ENCODE measurements around the gene WTAP. TPM values are rescaled to one million over a fixed set of nuclear protein-coding genes. Genes with fewer than 3 reads are reported as not detected.
"Not testable (repeated sequence)": the region's sequence is repeated elsewhere in the genome, so short reads cannot be mapped to it uniquely, and the experiment has no call there.

WTAP gene
- total and polyA plus RNA-seq, 2 experiments from 2014 or later: 108 to 121 TPM

DNA sequence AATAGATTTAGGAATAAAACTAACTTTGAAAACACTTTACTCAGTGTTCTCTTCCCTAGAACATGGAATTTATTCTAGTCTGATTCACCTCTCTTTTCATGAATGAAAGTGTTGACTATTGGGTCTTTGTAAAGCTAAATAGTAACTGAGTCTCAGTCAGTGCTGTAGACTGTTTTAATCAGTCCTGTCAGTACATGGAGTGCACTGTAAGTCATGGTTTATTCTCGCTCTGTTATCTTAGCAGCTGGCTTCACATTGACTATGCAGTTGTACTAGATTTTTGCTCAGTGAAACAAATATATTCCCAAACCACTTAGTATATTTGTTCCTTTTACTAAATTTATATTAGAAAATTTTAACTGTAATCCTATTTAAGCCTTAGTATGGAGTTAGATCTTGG is 19.5 kb downstream of the WTAP start (continued):
- TF ChIP-seq REST (IDR thresholded peaks at IDR 0.05; ENCODE audit: unreplicated experiment) (no peak), ZNF331 (CRISPR knock-in tag; IDR thresholded peaks at IDR 0.05; ENCODE audit: low read depth) (no peak)

GRCh38 chr6:159748127-159748526 is 20.8 kb downstream of the WTAP start:
- not testable (repeated sequence) for H3K27me3 Mint-ChIP-seq (ENCODE audit: insufficient read depth, low read depth, poor library complexity); ATAC-seq; H3K27me3 ChIP-seq (ENCODE audit: insufficient read depth); DNase-seq (ENCODE audit: low spot score); H3K4me3 ChIP-seq; H3K27ac Mint-ChIP-seq; H3K27ac ChIP-seq (ENCODE audit: low read depth); H3K4me2 ChIP-seq; H3K9me3 Mint-ChIP-seq; H3F3A ChIP-seq (replicated peaks; ENCODE audit: low read depth); H3K4me1 ChIP-seq (ENCODE audit: insufficient read depth); H2AFZ ChIP-seq; H3K4me3 Mint-ChIP-seq; H3K4me1 Mint-ChIP-seq; H3K9me2 ChIP-seq (ENCODE audit: insufficient read depth)
- Histone ChIP-seq H3K79me2 (replicated peaks; ENCODE audit: insufficient read depth) (peaks cover 48% of the 10 kb centered on the region), H4K20me1 (replicated peaks; ENCODE audit: insufficient read depth) (peaks cover 39% of the 10 kb centered on the region), H3K36me3 (ENCODE audit: insufficient read depth) (peaks cover 83% of the 10 kb centered on the region)
- peaks cover 90% of the 10 kb centered on the region for H3K36me3 Mint-ChIP-seq (ENCODE audit: low read depth)

- H3K4me1 Mint-ChIP-seq: no peaks in the 10 kb centered on the region
- Histone ChIP-seq H3K4me1 (ENCODE audit: insufficient read depth) (no peaks in the 10 kb centered on the region), H3F3A (replicated peaks; ENCODE audit: low read depth) (peaks cover 2% of the 10 kb centered on the region; the same call in 1 of the 2 replicates), H3K4me2 (no peak overlapping the region), H3K36me3 (ENCODE audit: insufficient read depth) (peaks cover 75% of the 10 kb centered on the region), H3K79me2 (replicated peaks; ENCODE audit: insufficient read depth) (peaks cover 17% of the 10 kb centered on the region), H4K20me1 (replicated peaks; ENCODE audit: insufficient read depth) (peaks cover 10% of the 10 kb centered on the region), H3K27ac (ENCODE audit: low read depth) (0 out of 2 replicates have a peak overlapping the region, but pooled peaks have one; percentile 1), H3K4me3 (no peak overlapping the region), H3K27me3 (ENCODE audit: insufficient read depth) (no peaks in the 10 kb centered on the region), H3K9me2 (ENCODE audit: insufficient read depth) (no peaks in the 10 kb centered on the region), H2AFZ (no peak overlapping the region)
- peaks cover 88% of the 10 kb centered on the region for H3K36me3 Mint-ChIP-seq (ENCODE audit: low read depth)
- TF ChIP-seq REST (IDR thresholded peaks at IDR 0.05; ENCODE audit: unreplicated experiment): no peak
- no peak for TF ChIP-seq CREB1 (CRISPR knock-in tag; IDR thresholded peaks at IDR 0.05; ENCODE audit: low read depth)
- no peak for TF ChIP-seq ETS1 (IDR thresholded peaks at IDR 0.05)
- no peak for TF ChIP-seq STAT1 (IDR thresholded peaks at IDR 0.05; ENCODE audit: unreplicated experiment)
- H3K4me3 Mint-ChIP-seq: no peak overlapping the region
- ATAC-seq: no peak
- no peak overlapping the region for H3K27ac Mint-ChIP-seq
- DNase-seq (ENCODE audit: low spot score): no peak
- no peaks in the 10 kb centered on the region for H3K9me3 Mint-ChIP-seq
- no peaks in the 10 kb centered on the region for H3K27me3 Mint-ChIP-seq (ENCODE audit: insufficient read depth, low read depth, poor library complexity)
These were observed 24.1 kb downstream of the WTAP start for GRCh38 chr6:159751448-159751847.

Measured in GM23338 (cell line).